Vagina (tissue), 2 donors: ENCODE data around the gene LHFPL3.

Source experiments
- CTCF ChIP-seq, 3 experiments: fragments of 450-650 bp in 2 of 3; fragments of 200-600 bp in 1 of 3; sonication (generic) in 1 of 3; IDR thresholded peaks; one replicate each; pipeline ENCODE4 v1.5.1; 2017 to 2019; ENCODE audit warnings: antibody characterized with exemption in 3 of 3, mild to moderate bottlenecking in 2 of 3, moderate library complexity in 2 of 3
- POLR2A ChIP-seq, 2 donors: fragments of 450-650 bp; IDR thresholded peaks; one replicate each; pipeline ENCODE4 v1.6.1; 2017; ENCODE audit warnings: antibody characterized with exemption in 2 of 2, mild to moderate bottlenecking in 2 of 2, moderate library complexity in 2 of 2
- POLR2AphosphoS5 ChIP-seq, 2 donors: sonication (generic); formaldehyde crosslinking; IDR thresholded peaks; one replicate each; pipeline ENCODE4 v1.9.0; 2017; ENCODE audit warnings: antibody characterized with exemption in 2 of 2, mild to moderate bottlenecking in 2 of 2, low read depth in 1 of 2; ENCODE audit not compliant: insufficient read depth in 1 of 2

GRCh38 chr7:104453190-104453589, 124.8 kb downstream of the LHFPL3 start:
- TF ChIP-seq CTCF (IDR thresholded peaks at IDR 0.05) (no peak), POLR2AphosphoS5 (IDR thresholded peaks at IDR 0.05; ENCODE audit: insufficient read depth in 1 of 2, low read depth in 1 of 2) (no peak), POLR2A (IDR thresholded peaks at IDR 0.05) (no peak)
